ENCODE results near the gene SKAP2. TPM values are rescaled to one million over a fixed set of nuclear protein-coding genes. Genes with fewer than 3 reads are reported as not detected.

Gene SKAP2
- total RNA-seq, 2 experiments from 2014 or later, result 7.8 to 10.4 TPM

Other genes starting within 250 kb of the SKAP2 start
- gene HOXA1, start 231.4 kb upstream of the SKAP2 start, total RNA-seq, result under 1 TPM; 0.12 to 0.14 TPM
- not detected for gene HOXA2, start 238.1 kb upstream of the SKAP2 start, total RNA-seq

All from activated CD4-positive, alpha-beta T cell treated with anti-CD3 and anti-CD28 coated beads for 36 hours (primary cell).